Measurements from ENCODE around the gene NEUROD6. TPM values are rescaled to one million over a fixed set of nuclear protein-coding genes. Genes with fewer than 3 reads are reported as not detected.

The NEUROD6 gene
- total and polyA plus RNA-seq, 4 donors = not detected

DNA sequence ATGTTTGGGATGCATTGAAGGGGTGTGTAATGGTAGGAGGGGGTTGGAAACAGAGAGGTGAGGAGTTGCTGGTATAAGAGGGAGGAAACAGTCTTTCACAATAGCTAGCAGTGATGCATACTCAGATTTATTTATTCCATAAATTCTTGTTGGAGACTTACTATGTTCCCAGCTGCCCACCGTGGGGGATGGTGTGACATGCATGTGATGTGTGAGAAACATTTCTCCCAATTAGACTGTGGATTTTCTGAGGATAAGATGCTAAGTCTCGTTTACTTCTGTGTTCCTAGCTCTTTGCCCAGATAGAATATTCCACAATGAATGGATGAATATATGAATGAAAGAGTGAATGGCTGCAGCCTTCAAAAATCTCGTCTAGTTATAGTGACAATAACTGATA, 23.0 kb upstream of the NEUROD6 start:
- intact Hi-C loops (cut with DNase I) = no loop called here
- H3K9me3 ChIP-seq (ENCODE audit: control insufficient read depth, low read length) = no peaks in the 10 kb centered on the region

DNA sequence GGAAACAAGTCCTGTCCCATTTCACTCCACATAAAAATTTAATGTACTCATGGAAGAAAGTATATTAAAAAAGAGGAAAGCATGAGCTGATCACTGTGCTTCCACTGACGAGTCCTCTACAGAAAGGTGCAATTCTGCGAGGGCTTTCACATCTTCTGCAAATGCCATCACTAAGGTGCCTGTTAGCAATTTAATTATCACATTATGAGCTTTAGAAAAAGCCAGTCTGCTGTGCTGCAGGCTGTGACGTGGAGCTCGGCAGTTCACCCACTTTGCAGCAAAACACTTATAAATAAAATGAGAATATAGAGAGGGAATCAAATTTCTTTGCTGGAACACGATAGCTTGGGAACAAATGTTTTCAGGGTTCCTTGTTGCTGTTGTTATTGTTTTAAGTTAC, 22.5 kb upstream of the NEUROD6 start:
- H3K27me3 ChIP-seq (ENCODE audit: control insufficient read depth in 1 of 2, insufficient read depth in 2 of 2, low read length in 1 of 2) = no peaks in the 10 kb centered on the region
- no peak overlapping the region for H3K27ac ChIP-seq (ENCODE audit: low read depth in 1 of 2, low read length in 2 of 2)
- H3K4me3 ChIP-seq (ENCODE audit: low read length in 2 of 2) = no peak overlapping the region
- intact Hi-C loops (cut with DNase I) = no loop called here
- DNase-seq (no peak), ATAC-seq (ENCODE audit: low FRiP score) (no peak)
- H3K36me3 ChIP-seq (ENCODE audit: control insufficient read depth in 1 of 2, insufficient read depth in 2 of 2, low read length in 1 of 2) = no peaks in the 10 kb centered on the region
- no peaks in the 10 kb centered on the region for H3K4me1 ChIP-seq (ENCODE audit: control insufficient read depth in 1 of 2, insufficient read depth in 2 of 2, low read length in 2 of 2)
- WGBS, 2 donors = 52 to 61% methylated on average over 5 of the region's 5 CpGs
- H3K9me3 ChIP-seq (ENCODE audit: control insufficient read depth, low read length) = no peaks in the 10 kb centered on the region

More for the DNA sequence above, 23.0 kb upstream of the NEUROD6 start:
- WGBS, 2 donors = 72 to 78% methylated on average over 3 of the region's 3 CpGs
- Histone ChIP-seq H3K4me3 (ENCODE audit: low read length in 2 of 2) (no peak overlapping the region), H3K27me3 (ENCODE audit: control insufficient read depth in 1 of 2, insufficient read depth in 2 of 2, low read length in 1 of 2) (no peaks in the 10 kb centered on the region), H3K27ac (ENCODE audit: low read depth in 1 of 2, low read length in 2 of 2) (no peak overlapping the region), H3K36me3 (ENCODE audit: control insufficient read depth in 1 of 2, insufficient read depth in 2 of 2, low read length in 1 of 2) (no peaks in the 10 kb centered on the region), H3K4me1 (ENCODE audit: control insufficient read depth in 1 of 2, insufficient read depth in 2 of 2, low read length in 2 of 2) (no peaks in the 10 kb centered on the region)
- ATAC-seq (ENCODE audit: low FRiP score) (no peak), DNase-seq (no peak)

DNA sequence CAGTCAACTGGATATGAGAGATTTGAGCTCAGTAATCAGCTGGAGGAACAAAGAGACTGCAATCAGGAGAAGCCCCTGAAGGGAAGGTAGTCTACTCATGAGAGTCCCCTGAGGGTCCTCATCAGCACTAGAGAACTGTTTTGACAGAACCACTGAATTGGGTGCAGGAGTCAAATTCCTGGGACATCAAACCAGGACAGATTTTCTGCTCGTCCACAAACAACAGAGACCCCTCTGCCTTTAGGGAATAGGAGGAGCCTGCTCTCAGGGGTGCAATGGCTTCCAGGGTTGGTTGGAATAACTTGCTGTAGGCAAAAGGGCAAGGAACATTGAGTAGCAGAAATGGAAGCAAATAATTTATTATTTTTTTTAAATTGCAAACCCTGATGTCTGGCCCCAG, 21.9 kb upstream of the NEUROD6 start:
- no peaks in the 10 kb centered on the region for H3K9me3 ChIP-seq (ENCODE audit: control insufficient read depth, low read length)
- no peaks in the 10 kb centered on the region for H3K27me3 ChIP-seq (ENCODE audit: control insufficient read depth in 1 of 2, insufficient read depth in 2 of 2, low read length in 1 of 2)
- DNase-seq = no peak
- H3K4me3 ChIP-seq (ENCODE audit: low read length in 2 of 2) = no peak overlapping the region
- H3K27ac ChIP-seq (ENCODE audit: low read depth in 1 of 2, low read length in 2 of 2) = no peak overlapping the region
- no peaks in the 10 kb centered on the region for H3K4me1 ChIP-seq (ENCODE audit: control insufficient read depth in 1 of 2, insufficient read depth in 2 of 2, low read length in 2 of 2)
- 30 to 38% methylated on average over 1 of the region's 1 CpG for WGBS, 2 donors
- no peak for ATAC-seq (ENCODE audit: low FRiP score)
- intact Hi-C loops (cut with DNase I) = no loop called here
- H3K36me3 ChIP-seq (ENCODE audit: control insufficient read depth in 1 of 2, insufficient read depth in 2 of 2, low read length in 1 of 2) = no peaks in the 10 kb centered on the region

DNA sequence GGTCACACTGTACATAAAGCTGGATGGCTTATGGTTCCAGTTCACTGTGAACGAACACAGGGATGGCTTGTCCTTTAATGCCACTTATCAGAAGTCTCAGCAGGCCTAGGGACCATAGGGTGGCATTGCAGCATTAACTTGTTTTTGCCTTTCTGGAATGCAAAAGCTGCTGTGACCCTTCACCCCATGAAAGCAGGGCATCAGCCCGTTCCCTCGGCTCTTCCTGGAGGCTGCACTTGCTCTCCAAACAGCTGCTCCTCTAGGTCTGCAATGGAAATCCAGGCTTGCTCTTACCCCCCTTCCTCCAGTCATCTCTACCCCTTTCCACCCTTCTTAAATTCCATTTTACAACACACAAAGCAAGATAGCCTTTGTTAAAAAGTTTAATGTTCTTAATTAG, 17.9 kb upstream of the NEUROD6 start:
- Histone ChIP-seq H3K4me1 (ENCODE audit: control insufficient read depth in 1 of 2, insufficient read depth in 2 of 2, low read length in 2 of 2) (no peaks in the 10 kb centered on the region), H3K36me3 (ENCODE audit: control insufficient read depth in 1 of 2, insufficient read depth in 2 of 2, low read length in 1 of 2) (no peaks in the 10 kb centered on the region), H3K9me3 (ENCODE audit: control insufficient read depth, low read length) (peaks cover 4% of the 10 kb centered on the region), H3K27me3 (ENCODE audit: control insufficient read depth in 1 of 2, insufficient read depth in 2 of 2, low read length in 1 of 2) (no peaks in the 10 kb centered on the region), H3K4me3 (ENCODE audit: low read length in 2 of 2) (no peak overlapping the region), H3K27ac (ENCODE audit: low read depth in 1 of 2, low read length in 2 of 2) (no peak overlapping the region)
- 39 to 41% methylated on average over 3 of the region's 3 CpGs for WGBS, 2 donors
- intact Hi-C loops (cut with DNase I) = no loop called here
- no peak for DNase-seq
- ATAC-seq (ENCODE audit: low FRiP score) = no peak

DNA sequence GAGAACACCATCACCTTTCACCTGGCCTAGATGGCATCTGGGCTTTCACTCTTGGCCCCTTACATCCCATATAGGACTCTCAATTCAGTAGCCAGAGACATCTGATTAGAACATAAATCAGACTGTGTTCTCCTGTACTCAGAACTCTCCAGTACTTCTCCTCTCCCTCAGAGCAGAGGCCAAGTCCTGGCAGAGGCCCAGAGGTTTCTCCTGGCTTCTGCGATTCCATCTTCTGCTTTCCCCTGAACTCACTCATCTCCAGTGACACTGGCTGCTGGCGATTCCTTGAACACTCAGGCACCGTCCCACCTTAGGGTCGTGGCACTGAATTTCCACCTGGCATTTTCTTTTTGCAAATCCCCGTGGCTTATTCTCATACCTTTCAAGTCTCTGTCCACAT, 4.9 kb upstream of the NEUROD6 start:
- no peak for DNase-seq
- intact Hi-C loops (cut with DNase I) = no loop called here
- Histone ChIP-seq H3K4me3 (ENCODE audit: low read length in 2 of 2) (no peak overlapping the region), H3K27ac (ENCODE audit: low read depth in 1 of 2, low read length in 2 of 2) (no peak overlapping the region), H3K4me1 (ENCODE audit: control insufficient read depth in 1 of 2, insufficient read depth in 2 of 2, low read length in 2 of 2) (no peaks in the 10 kb centered on the region), H3K27me3 (ENCODE audit: control insufficient read depth in 1 of 2, insufficient read depth in 2 of 2, low read length in 1 of 2) (peaks cover 0 to 1% of the 10 kb centered on the region in 2 donors), H3K9me3 (ENCODE audit: control insufficient read depth, low read length) (no peaks in the 10 kb centered on the region), H3K36me3 (ENCODE audit: control insufficient read depth in 1 of 2, insufficient read depth in 2 of 2, low read length in 1 of 2) (no peaks in the 10 kb centered on the region)
- no peak for ATAC-seq (ENCODE audit: low FRiP score)
- WGBS, 2 donors = 81 to 87% methylated on average over 5 of the region's 5 CpGs

DNA sequence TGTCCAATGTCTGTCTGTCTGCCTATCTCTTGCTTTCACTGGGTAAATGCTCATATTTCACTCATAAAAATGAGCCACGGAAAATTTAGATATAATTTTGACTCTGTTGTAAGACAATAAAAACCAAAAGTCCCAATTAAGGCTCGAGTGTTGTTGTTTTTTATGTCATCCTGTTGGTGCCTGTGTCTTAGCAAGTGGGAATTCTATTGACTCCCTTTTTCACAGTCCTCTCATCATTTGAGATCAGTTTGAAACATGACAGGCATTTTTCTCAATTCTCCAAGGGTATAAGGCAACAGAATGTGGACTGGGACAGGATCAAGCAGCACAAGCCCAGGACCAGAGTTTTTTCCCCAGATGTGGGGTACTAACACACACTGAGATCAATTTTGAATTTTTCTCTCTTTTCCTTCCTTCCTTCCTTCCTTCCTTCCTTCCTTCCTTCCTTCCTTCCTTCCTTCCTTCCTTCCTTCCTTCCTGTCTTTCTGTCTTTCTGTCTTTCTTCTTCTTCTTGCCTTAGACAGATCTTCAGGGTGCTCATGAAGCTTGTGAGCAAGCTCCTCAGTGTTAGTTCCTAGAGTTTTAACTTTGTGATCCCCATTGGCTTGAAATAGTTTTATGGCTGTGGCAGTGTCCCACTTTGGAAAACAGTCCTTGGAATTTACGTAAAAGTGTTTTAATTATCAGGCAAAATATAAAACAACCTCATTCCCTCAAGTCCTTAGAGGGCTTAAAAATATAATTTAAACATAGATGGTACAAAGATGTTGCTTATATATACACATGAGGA, 3.2 kb upstream of the NEUROD6 start:
- WGBS, 2 donors = 53 to 61% methylated on average over 3 of the region's 3 CpGs
- no peak for DNase-seq
- Histone ChIP-seq H3K4me1 (ENCODE audit: control insufficient read depth in 1 of 2, insufficient read depth in 2 of 2, low read length in 2 of 2) (no peaks in the 10 kb centered on the region), H3K36me3 (ENCODE audit: control insufficient read depth in 1 of 2, insufficient read depth in 2 of 2, low read length in 1 of 2) (no peaks in the 10 kb centered on the region), H3K27ac (ENCODE audit: low read depth in 1 of 2, low read length in 2 of 2) (no peak overlapping the region), H3K27me3 (ENCODE audit: control insufficient read depth in 1 of 2, insufficient read depth in 2 of 2, low read length in 1 of 2) (no peaks in the 10 kb centered on the region), H3K4me3 (ENCODE audit: low read length in 2 of 2) (no peak overlapping the region), H3K9me3 (ENCODE audit: control insufficient read depth, low read length) (no peaks in the 10 kb centered on the region)
- intact Hi-C loops (cut with DNase I) = no loop called here
- ATAC-seq (ENCODE audit: low FRiP score) = no peak

DNA sequence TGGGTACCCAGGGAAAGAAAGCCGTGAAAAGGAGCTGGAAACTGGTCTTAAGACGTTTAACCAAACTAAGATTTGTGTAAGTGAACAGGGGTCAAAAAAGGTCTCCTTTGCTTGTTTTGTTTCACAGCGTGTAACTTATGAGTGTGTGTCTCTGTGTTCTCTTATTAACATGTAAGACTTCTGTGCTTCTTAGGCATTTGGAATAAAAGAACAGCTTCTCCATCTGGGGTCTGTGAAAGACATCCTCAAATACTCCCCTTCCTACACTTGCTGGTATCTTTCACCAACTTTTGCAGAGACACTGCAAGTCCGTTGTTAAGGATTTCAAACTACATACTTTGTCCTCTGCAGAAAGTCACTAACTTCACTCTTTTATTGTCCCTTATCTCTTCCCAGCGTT, 615 bp upstream of the NEUROD6 start:
- Histone ChIP-seq H3K36me3 (ENCODE audit: control insufficient read depth in 1 of 2, insufficient read depth in 2 of 2, low read length in 1 of 2) (no peaks in the 10 kb centered on the region), H3K27me3 (ENCODE audit: control insufficient read depth in 1 of 2, insufficient read depth in 2 of 2, low read length in 1 of 2) (no peaks in the 10 kb centered on the region), H3K27ac (ENCODE audit: low read depth in 1 of 2, low read length in 2 of 2) (no peak overlapping the region), H3K4me3 (ENCODE audit: low read length in 2 of 2) (no peak overlapping the region), H3K9me3 (ENCODE audit: control insufficient read depth, low read length) (no peaks in the 10 kb centered on the region), H3K4me1 (ENCODE audit: control insufficient read depth in 1 of 2, insufficient read depth in 2 of 2, low read length in 2 of 2) (no peaks in the 10 kb centered on the region)
- no peak for DNase-seq
- intact Hi-C loops (cut with DNase I) = no loop called here
- no peak for ATAC-seq (ENCODE audit: low FRiP score)
- 21 to 30% methylated on average over 5 of the region's 5 CpGs for WGBS, 2 donors

DNA sequence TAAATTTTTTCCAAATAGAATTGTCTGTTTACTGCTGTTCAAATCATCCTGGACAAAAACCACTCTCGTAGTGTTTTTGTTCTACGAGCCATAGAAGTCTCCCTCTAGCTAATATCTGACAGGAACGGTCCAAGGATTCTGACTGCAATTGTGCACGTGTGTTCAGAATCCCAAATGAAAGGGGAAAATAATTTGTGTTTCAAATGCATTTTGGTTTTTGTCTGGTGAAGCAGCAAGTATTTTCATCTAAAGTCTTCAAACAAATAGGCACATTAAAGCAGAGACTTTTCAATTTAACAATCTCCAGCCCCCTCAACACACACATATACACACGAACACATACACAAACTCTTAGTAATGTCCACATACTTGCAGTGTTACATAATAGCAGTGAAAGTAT, 475 bp downstream of the NEUROD6 start:
- ATAC-seq (ENCODE audit: low FRiP score) (no peak), DNase-seq (no peak)
- 51 to 58% methylated on average over 5 of the region's 5 CpGs for WGBS, 2 donors
- no peaks in the 10 kb centered on the region for H3K36me3 ChIP-seq (ENCODE audit: control insufficient read depth in 1 of 2, insufficient read depth in 2 of 2, low read length in 1 of 2)
- no peak overlapping the region for H3K4me3 ChIP-seq (ENCODE audit: low read length in 2 of 2)
- no peaks in the 10 kb centered on the region for H3K4me1 ChIP-seq (ENCODE audit: control insufficient read depth in 1 of 2, insufficient read depth in 2 of 2, low read length in 2 of 2)
- intact Hi-C loops (cut with DNase I) = no loop called here
- no peaks in the 10 kb centered on the region for H3K27me3 ChIP-seq (ENCODE audit: control insufficient read depth in 1 of 2, insufficient read depth in 2 of 2, low read length in 1 of 2)
- no peak overlapping the region for H3K27ac ChIP-seq (ENCODE audit: low read depth in 1 of 2, low read length in 2 of 2)
- no peaks in the 10 kb centered on the region for H3K9me3 ChIP-seq (ENCODE audit: control insufficient read depth, low read length)

DNA sequence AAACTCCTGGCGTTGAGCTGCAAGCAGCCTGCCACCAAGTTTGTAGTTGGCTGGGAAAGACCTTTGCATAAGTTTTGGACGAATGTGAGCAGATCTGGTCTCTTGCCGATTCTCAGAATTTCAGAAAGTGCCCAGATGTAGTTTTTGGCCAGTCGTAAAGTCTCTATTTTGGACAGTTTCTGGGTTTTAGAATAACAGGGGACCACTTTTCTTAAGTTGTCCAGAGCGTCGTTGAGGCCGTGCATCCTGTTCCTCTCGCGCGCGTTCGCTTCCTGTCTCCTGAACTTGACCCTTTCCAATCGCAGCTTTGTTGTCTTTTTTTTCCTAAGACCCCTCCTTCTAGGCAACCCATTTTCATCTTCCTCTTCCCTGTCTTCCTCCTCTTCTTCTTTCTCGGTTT, 1.8 kb downstream of the NEUROD6 start:
- no peaks in the 10 kb centered on the region for H3K27me3 ChIP-seq (ENCODE audit: control insufficient read depth in 1 of 2, insufficient read depth in 2 of 2, low read length in 1 of 2)
- ATAC-seq (ENCODE audit: low FRiP score) = no peak
- 27 to 41% methylated on average over 14 of the region's 14 CpGs for WGBS, 2 donors
- intact Hi-C loops (cut with DNase I) = no loop called here
- no peaks in the 10 kb centered on the region for H3K9me3 ChIP-seq (ENCODE audit: control insufficient read depth, low read length)
- no peak for DNase-seq
- no peak overlapping the region for H3K27ac ChIP-seq (ENCODE audit: low read depth in 1 of 2, low read length in 2 of 2)
- H3K4me1 ChIP-seq (ENCODE audit: control insufficient read depth in 1 of 2, insufficient read depth in 2 of 2, low read length in 2 of 2) = no peaks in the 10 kb centered on the region
- no peak overlapping the region for H3K4me3 ChIP-seq (ENCODE audit: low read length in 2 of 2)
- no peaks in the 10 kb centered on the region for H3K36me3 ChIP-seq (ENCODE audit: control insufficient read depth in 1 of 2, insufficient read depth in 2 of 2, low read length in 1 of 2)
